Measurements from ENCODE around the gene KRABD2.

Gene KRABD2

GRCh38 chr17:8332128-8332527, 44.4 kb downstream of the KRABD2 start:
- H3K4me1 Mint-ChIP-seq = peaks cover 3 to 6% of the 10 kb centered on the region in 2 experiments
- no peak for DNase-seq
- H2AFZ ChIP-seq (ENCODE audit: low read length) = no peak overlapping the region
- no peak overlapping the region for H3K18ac ChIP-seq (ENCODE audit: insufficient read length, low read depth, low read length)
- H3K4me2 ChIP-seq (ENCODE audit: insufficient read depth, insufficient read length, low read length) = no peak overlapping the region
- no peaks in the 10 kb centered on the region for H3K4me1 ChIP-seq (ENCODE audit: insufficient read depth, low read length)
- H2BK20ac ChIP-seq (ENCODE audit: low read depth, low read length, poor library complexity, severe bottlenecking) = no peak overlapping the region
- no peak overlapping the region for H2BK120ac ChIP-seq (ENCODE audit: low read depth, low read length, poor library complexity, severe bottlenecking)
- WGBS (ENCODE audit: extremely low coverage, insufficient read length, low lambda C conversion rate) = no CpG with 5 or more reads among the region's 2 CpGs
- H4K91ac ChIP-seq (ENCODE audit: insufficient read length, low read depth, low read length) = no peak overlapping the region
- no peak overlapping the region for H3K27ac ChIP-seq (ENCODE audit: insufficient read length, low read depth, low read length)
- H4K5ac ChIP-seq (ENCODE audit: insufficient read length, low read depth, low read length) = no peak overlapping the region
- no peak overlapping the region for H2BK12ac ChIP-seq (ENCODE audit: insufficient read length, low read depth, low read length)
- no peak overlapping the region for H2BK5ac ChIP-seq (ENCODE audit: insufficient read length, low read length)
- peaks cover 3% of the 10 kb centered on the region for H3K23me2 ChIP-seq (ENCODE audit: insufficient read length, low read depth, low read length, poor library complexity, severe bottlenecking)
- H3T11ph ChIP-seq (ENCODE audit: low read length) = no peak overlapping the region
- TF ChIP-seq, protein P1, sequence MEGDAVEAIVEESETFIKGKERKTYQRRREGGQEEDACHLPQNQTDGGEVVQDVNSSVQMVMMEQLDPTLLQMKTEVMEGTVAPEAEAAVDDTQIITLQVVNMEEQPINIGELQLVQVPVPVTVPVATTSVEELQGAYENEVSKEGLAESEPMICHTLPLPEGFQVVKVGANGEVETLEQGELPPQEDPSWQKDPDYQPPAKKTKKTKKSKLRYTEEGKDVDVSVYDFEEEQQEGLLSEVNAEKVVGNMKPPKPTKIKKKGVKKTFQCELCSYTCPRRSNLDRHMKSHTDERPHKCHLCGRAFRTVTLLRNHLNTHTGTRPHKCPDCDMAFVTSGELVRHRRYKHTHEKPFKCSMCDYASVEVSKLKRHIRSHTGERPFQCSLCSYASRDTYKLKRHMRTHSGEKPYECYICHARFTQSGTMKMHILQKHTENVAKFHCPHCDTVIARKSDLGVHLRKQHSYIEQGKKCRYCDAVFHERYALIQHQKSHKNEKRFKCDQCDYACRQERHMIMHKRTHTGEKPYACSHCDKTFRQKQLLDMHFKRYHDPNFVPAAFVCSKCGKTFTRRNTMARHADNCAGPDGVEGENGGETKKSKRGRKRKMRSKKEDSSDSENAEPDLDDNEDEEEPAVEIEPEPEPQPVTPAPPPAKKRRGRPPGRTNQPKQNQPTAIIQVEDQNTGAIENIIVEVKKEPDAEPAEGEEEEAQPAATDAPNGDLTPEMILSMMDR (conservative IDR thresholded peaks at IDR 0.05) = no peak
- no peak overlapping the region for H3K4me3 Mint-ChIP-seq
- peaks cover 13% of the 10 kb centered on the region for H3K27me3 Mint-ChIP-seq (ENCODE audit: low read depth)
- no peak overlapping the region for H3K9ac ChIP-seq (ENCODE audit: extremely low read depth, insufficient read length, low read length)
- H3K79me2 ChIP-seq (ENCODE audit: insufficient read depth, low read length) = no peaks in the 10 kb centered on the region
- H3K79me1 ChIP-seq (ENCODE audit: insufficient read depth, low read depth, low read length, poor library complexity, severe bottlenecking) = no peaks in the 10 kb centered on the region
- H3K36me3 Mint-ChIP-seq (ENCODE audit: insufficient read depth in 1 of 3, low read depth in 3 of 3) = no peaks in the 10 kb centered on the region; a peak in 1 of 7 replicates
- no peaks in the 10 kb centered on the region for H3K9me3 ChIP-seq (ENCODE audit: control insufficient read depth, low read depth, low read length)
- H3K23ac ChIP-seq (ENCODE audit: insufficient read length, low read depth, low read length) = no peak overlapping the region
- no peak overlapping the region for H3K14ac ChIP-seq (ENCODE audit: insufficient read depth, low read length)
- no peak overlapping the region for H3K4ac ChIP-seq (ENCODE audit: low read depth, low read length)
- no peak overlapping the region for H3K56ac ChIP-seq (ENCODE audit: insufficient read length, low read depth, low read length)
- H3K27ac Mint-ChIP-seq = no peak overlapping the region
- H3K9me3 Mint-ChIP-seq = no peaks in the 10 kb centered on the region
- no peak overlapping the region for H2AK5ac ChIP-seq (ENCODE audit: insufficient read length, low read length)
- H4K8ac ChIP-seq (replicated peaks; ENCODE audit: insufficient read length, low read depth, low read length) = no peak overlapping the region
- no peaks in the 10 kb centered on the region for H4K20me1 ChIP-seq (ENCODE audit: control insufficient read depth, insufficient read depth, insufficient read length)
- H3K27me3 ChIP-seq (ENCODE audit: insufficient read depth, low read length) = no peaks in the 10 kb centered on the region
- no peak overlapping the region for H2BK15ac ChIP-seq (ENCODE audit: low read depth, low read length)

All from H9 (cell line).